Astrocyte (in vitro differentiated cells and primary cell): Measurements from ENCODE around the gene CUL1. TPM values are rescaled to one million over a fixed set of nuclear protein-coding genes. Genes with fewer than 3 reads are reported as not detected.
A peak's percentile ranks its signal among the peaks of the same experiment; 100 is the strongest.

Source experiments
- DNase-seq: peaks from one replicate; pipeline ENCODE4 v3.0.0-alpha.2; 2010; ENCODE audit warnings: low read depth
- FAIRE-seq: peaks from 2 replicates; lab custom pipeline; 2011; peaks lifted over from hg19 to GRCh38; lab: Jason Lieb, UNC
- H2AFZ ChIP-seq: 2 replicates; pipeline ENCODE4 v1.6.0; 2012; ENCODE audit warnings: low read depth, low read length, inconsistent platforms
- H3K27ac ChIP-seq: 2 replicates; pipeline ENCODE4 v1.5.1; 2011; ENCODE audit warnings: low read depth, low read length, inconsistent platforms
- H3K27me3 ChIP-seq: 2 replicates; pipeline ENCODE4 v1.6.0; 2011; ENCODE audit warnings: low read length, inconsistent platforms; ENCODE audit not compliant: insufficient read depth
- H3K36me3 ChIP-seq: 2 replicates; pipeline ENCODE4 v1.5.1; 2011; ENCODE audit warnings: low read length, inconsistent platforms; ENCODE audit not compliant: insufficient read depth
- H3K4me1 ChIP-seq: 2 replicates; pipeline ENCODE4 v1.5.1; 2011; ENCODE audit warnings: low read length, inconsistent platforms; ENCODE audit not compliant: insufficient read depth
- H3K4me2 ChIP-seq: 2 replicates; pipeline ENCODE4 v1.6.0; 2012; ENCODE audit warnings: low read length, inconsistent platforms
- H3K4me3 ChIP-seq: 2 replicates; pipeline ENCODE4 v1.5.1; 2011; ENCODE audit warnings: low read depth, mild to moderate bottlenecking, low read length, inconsistent platforms; ENCODE audit not compliant: insufficient read depth
- H3K79me2 ChIP-seq: 2 replicates; pipeline ENCODE4 v1.6.0; 2012; ENCODE audit warnings: mild to moderate bottlenecking, low read length, inconsistent platforms; ENCODE audit not compliant: insufficient read depth
- H3K9ac ChIP-seq: 2 replicates; pipeline ENCODE4 v1.6.0; 2012; ENCODE audit warnings: mild to moderate bottlenecking, low read length, inconsistent platforms
- H3K9me3 ChIP-seq: 2 replicates; pipeline ENCODE4 v1.5.1; 2012; ENCODE audit warnings: low read depth, mild to moderate bottlenecking, low read length, inconsistent platforms; ENCODE audit not compliant: insufficient read depth
- H4K20me1 ChIP-seq: 2 replicates; pipeline ENCODE4 v1.6.0; 2012; ENCODE audit warnings: low read length, inconsistent platforms; ENCODE audit not compliant: insufficient read depth
- H3K27ac Mint-ChIP-seq: one replicate; pipeline ENCODE4 v1.8.0; 2021; ENCODE audit warnings: mild to moderate bottlenecking, mixed read lengths; ENCODE audit not compliant: unreplicated experiment
- H3K27me3 Mint-ChIP-seq: one replicate; pipeline ENCODE4 v1.8.0; 2021; ENCODE audit warnings: low read depth, mixed read lengths; ENCODE audit not compliant: unreplicated experiment
- H3K36me3 Mint-ChIP-seq: one replicate; pipeline ENCODE4 v1.8.0; 2021; ENCODE audit warnings: low read depth, mixed read lengths; ENCODE audit not compliant: unreplicated experiment
- H3K4me1 Mint-ChIP-seq: one replicate; pipeline ENCODE4 v1.8.0; 2021; ENCODE audit warnings: low read depth, mixed read lengths; ENCODE audit not compliant: unreplicated experiment
- H3K4me3 Mint-ChIP-seq: one replicate; pipeline ENCODE4 v1.8.0; 2021; ENCODE audit warnings: mild to moderate bottlenecking, moderate library complexity, mixed read lengths; ENCODE audit not compliant: unreplicated experiment
- H3K9me3 Mint-ChIP-seq: one replicate; pipeline ENCODE4 v1.8.0; 2021; ENCODE audit warnings: mild to moderate bottlenecking, mixed read lengths; ENCODE audit not compliant: unreplicated experiment
- EZH2 ChIP-seq: IDR thresholded peaks from 2 replicates; pipeline ENCODE4 v1.6.1; 2012; ENCODE audit warnings: mild to moderate bottlenecking, low read length, inconsistent platforms; ENCODE audit not compliant: insufficient read depth
- total RNA-seq: library from RNA; stranded (reverse); gene quantifications from 2 replicates; pipeline ENCODE4 v1.2.1, GENCODE V29; 2021
- TF ChIP-seq, protein P1 (sequence below): IDR thresholded peaks from 2 replicates; pipeline ENCODE4 v1.5.1; 2011; ENCODE audit warnings: low read depth, mild to moderate bottlenecking, inconsistent platforms, low read length, moderate library complexity; ENCODE audit not compliant: insufficient read depth

CUL1 gene
- total RNA-seq, 1 donor from 2014 or later = 60.2 TPM

DNA sequence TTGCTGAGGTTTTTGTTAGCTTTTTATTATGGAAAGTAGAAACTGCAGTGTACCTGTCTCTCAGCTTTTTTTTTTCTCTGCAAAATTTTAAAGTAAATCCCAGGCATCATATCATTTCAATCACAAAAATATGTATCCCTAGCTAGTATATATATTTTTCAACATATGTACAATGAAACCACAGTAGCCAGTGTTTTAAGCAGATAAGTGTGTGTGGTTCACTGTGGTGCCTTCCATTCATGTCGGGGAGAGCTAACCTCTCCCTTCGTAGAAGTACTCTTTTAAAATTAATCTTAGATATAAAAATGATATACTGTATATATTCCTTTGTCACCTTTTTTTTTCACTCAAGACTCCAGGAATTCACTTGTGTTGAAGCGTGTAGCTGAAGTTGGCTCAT lies 22.7 kb downstream of the CUL1 start:
- no peaks in the 10 kb centered on the region for H3K4me1 ChIP-seq
- peaks cover 97% of the 10 kb centered on the region for H4K20me1 ChIP-seq
- H3K27ac Mint-ChIP-seq = no peak overlapping the region

GRCh38 chr7:148722340-148723165 lies 23.9 kb downstream of the CUL1 start:
- DNase-seq = peak; percentile 23
- no peak overlapping the region for H2AFZ ChIP-seq
- H3K9me3 ChIP-seq = no peaks in the 10 kb centered on the region
- H3K36me3 ChIP-seq = no peaks in the 10 kb centered on the region
- H3K4me2 ChIP-seq = no peak overlapping the region
- TF ChIP-seq EZH2 = no peak
- TF ChIP-seq, protein P1, sequence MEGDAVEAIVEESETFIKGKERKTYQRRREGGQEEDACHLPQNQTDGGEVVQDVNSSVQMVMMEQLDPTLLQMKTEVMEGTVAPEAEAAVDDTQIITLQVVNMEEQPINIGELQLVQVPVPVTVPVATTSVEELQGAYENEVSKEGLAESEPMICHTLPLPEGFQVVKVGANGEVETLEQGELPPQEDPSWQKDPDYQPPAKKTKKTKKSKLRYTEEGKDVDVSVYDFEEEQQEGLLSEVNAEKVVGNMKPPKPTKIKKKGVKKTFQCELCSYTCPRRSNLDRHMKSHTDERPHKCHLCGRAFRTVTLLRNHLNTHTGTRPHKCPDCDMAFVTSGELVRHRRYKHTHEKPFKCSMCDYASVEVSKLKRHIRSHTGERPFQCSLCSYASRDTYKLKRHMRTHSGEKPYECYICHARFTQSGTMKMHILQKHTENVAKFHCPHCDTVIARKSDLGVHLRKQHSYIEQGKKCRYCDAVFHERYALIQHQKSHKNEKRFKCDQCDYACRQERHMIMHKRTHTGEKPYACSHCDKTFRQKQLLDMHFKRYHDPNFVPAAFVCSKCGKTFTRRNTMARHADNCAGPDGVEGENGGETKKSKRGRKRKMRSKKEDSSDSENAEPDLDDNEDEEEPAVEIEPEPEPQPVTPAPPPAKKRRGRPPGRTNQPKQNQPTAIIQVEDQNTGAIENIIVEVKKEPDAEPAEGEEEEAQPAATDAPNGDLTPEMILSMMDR = no peak
- FAIRE-seq = no peak
- Mint-ChIP-seq H3K36me3 (peaks cover 2% of the 10 kb centered on the region), H3K9me3 (no peaks in the 10 kb centered on the region), H3K27ac (no peak overlapping the region), H3K27me3 (no peaks in the 10 kb centered on the region), H3K4me1 (peaks cover 26% of the 10 kb centered on the region), H3K4me3 (no peak overlapping the region)
- H3K27ac ChIP-seq = no peak overlapping the region
- H3K4me3 ChIP-seq = no peak overlapping the region
- no peaks in the 10 kb centered on the region for H3K27me3 ChIP-seq
- no peak overlapping the region for H3K9ac ChIP-seq
- no peaks in the 10 kb centered on the region for H3K4me1 ChIP-seq
- peaks cover 97% of the 10 kb centered on the region for H4K20me1 ChIP-seq
- peaks cover 98% of the 10 kb centered on the region for H3K79me2 ChIP-seq

More for the DNA sequence above, 22.7 kb downstream of the CUL1 start:
- DNase-seq = no peak
- Histone ChIP-seq H3K79me2 (peaks cover 98% of the 10 kb centered on the region), H3K27me3 (no peaks in the 10 kb centered on the region), H3K4me3 (no peak overlapping the region), H3K9ac (no peak overlapping the region), H2AFZ (no peak overlapping the region), H3K27ac (no peak overlapping the region), H3K9me3 (no peaks in the 10 kb centered on the region), H3K4me2 (no peak overlapping the region), H3K36me3 (no peaks in the 10 kb centered on the region)
- no peak for TF ChIP-seq EZH2
- TF ChIP-seq, protein P1 = no peak
- Mint-ChIP-seq H3K9me3 (no peaks in the 10 kb centered on the region), H3K4me3 (no peak overlapping the region), H3K36me3 (peaks cover 4% of the 10 kb centered on the region), H3K27me3 (no peaks in the 10 kb centered on the region), H3K4me1 (peaks cover 23% of the 10 kb centered on the region)
- no peak for FAIRE-seq

DNA sequence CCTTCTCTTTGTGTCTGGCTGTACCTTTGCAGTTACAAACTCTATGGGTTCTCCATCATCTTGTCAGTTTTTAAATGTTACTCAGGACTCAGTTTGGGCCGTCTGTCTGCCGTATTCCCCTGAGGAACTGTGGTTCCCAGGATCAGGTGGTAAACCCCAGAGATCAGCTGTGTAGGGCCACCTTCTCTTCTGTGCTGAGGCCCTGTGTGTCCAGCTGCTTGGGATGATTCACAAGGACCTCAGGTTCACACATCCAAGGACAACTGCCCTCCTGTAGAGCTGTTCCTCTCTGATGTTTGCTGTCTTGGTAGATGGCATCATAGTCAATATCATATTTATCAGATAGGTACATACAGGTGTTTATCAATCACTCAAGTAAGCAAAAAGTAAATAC lies 24.5 kb downstream of the CUL1 start:
- Histone ChIP-seq H3K27ac (no peak overlapping the region), H3K4me1 (no peaks in the 10 kb centered on the region), H3K9me3 (no peaks in the 10 kb centered on the region), H3K79me2 (peaks cover 98% of the 10 kb centered on the region), H3K4me3 (no peak overlapping the region), H3K9ac (no peak overlapping the region), H3K36me3 (no peaks in the 10 kb centered on the region), H3K4me2 (no peak overlapping the region), H2AFZ (no peak overlapping the region), H3K27me3 (no peaks in the 10 kb centered on the region), H4K20me1 (peaks cover 97% of the 10 kb centered on the region)
- Mint-ChIP-seq H3K4me1 (peaks cover 32% of the 10 kb centered on the region), H3K27ac (no peak overlapping the region), H3K27me3 (no peaks in the 10 kb centered on the region), H3K9me3 (no peaks in the 10 kb centered on the region), H3K4me3 (no peak overlapping the region), H3K36me3 (peaks cover 2% of the 10 kb centered on the region)
- FAIRE-seq = no peak
- no peak for DNase-seq
- TF ChIP-seq, protein P1 = no peak
- no peak for TF ChIP-seq EZH2
